Mucosa of stomach (tissue), 1 donor: Measurements from ENCODE around the gene DPH2.

ENCODE experiments used
- H3K27me3 ChIP-seq: one replicate; pipeline ENCODE4 v1.7.0; 2013; ENCODE audit warnings: mild to moderate bottlenecking, low read length; ENCODE audit not compliant: control insufficient read depth, insufficient read depth
- H3K36me3 ChIP-seq: one replicate; pipeline ENCODE4 v1.7.0; 2013; ENCODE audit warnings: low read length; ENCODE audit not compliant: control insufficient read depth, insufficient read depth
- H3K4me1 ChIP-seq: one replicate; pipeline ENCODE4 v1.7.0; 2013; ENCODE audit warnings: mild to moderate bottlenecking, low read length; ENCODE audit not compliant: control insufficient read depth, insufficient read depth
- H3K4me3 ChIP-seq: one replicate; pipeline ENCODE4 v1.7.0; 2013; ENCODE audit warnings: low read length
- H3K9ac ChIP-seq: one replicate; pipeline ENCODE4 v1.7.0; 2013; ENCODE audit warnings: mild to moderate bottlenecking, low read length, moderate library complexity
- H3K9me3 ChIP-seq: one replicate; pipeline ENCODE4 v1.7.0; 2013; ENCODE audit warnings: mild to moderate bottlenecking, low read length, moderate library complexity; ENCODE audit not compliant: control insufficient read depth
- donor health status: Pancreatic carcinoma.

DPH2 gene

DNA sequence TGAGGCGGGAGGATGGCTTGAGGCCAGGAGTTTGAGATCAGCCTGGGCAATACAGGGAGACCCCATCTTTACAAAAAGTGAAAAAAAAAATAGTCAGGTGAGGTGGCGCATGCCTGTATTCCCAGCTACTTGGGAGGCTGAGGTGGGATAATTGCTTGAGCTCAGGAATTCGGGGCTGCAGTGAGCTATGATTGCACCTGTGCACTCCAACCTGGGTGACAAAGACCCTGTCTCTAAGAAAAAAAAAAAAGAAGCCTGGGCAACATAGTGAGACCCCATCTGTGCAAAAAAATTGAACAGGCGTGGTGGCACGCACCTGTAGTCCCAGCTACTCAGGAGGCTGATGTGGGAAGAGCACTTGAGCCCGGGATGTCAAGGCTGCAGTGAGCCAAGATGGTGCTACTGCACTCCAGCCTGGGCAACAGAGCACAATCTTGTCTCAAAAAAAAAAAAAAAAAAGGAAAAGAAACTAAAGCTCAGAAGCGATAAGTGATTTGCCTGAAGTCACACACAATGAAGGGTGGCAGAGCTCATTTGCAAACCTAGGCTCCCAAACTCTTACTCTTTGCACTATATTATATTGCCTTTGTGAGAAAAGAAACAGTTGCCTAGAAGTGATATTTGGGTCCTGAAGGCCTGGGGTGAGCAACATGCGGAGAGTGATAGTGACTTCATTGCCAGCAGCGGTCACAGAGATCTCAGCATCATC lies 23.6 kb downstream of the DPH2 start:
- no peak overlapping the region for H3K9ac ChIP-seq
- no peak overlapping the region for H3K4me3 ChIP-seq
- no peaks in the 10 kb centered on the region for H3K36me3 ChIP-seq
- H3K27me3 ChIP-seq = no peaks in the 10 kb centered on the region
- no peaks in the 10 kb centered on the region for H3K9me3 ChIP-seq
- peaks cover 36% of the 10 kb centered on the region for H3K4me1 ChIP-seq

DNA sequence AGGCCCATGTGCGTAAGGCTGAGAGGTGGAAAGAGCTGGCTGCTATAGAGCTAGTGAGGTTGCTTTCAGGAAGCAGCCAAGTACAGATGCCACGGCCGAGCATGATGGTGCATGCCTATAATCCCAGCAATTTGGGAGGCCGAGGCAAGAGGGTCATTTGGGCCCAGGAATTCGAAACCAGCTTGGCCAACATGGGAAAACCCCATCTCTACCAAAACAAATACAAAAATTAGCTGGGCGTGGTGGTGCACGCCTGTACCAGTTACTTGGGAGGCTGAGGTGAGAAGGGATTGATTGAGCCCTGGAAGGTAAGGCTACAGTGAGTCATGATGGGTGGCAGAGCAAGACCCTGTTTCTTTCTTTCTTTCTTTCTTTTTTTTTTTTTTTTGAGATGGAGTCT lies 24.3 kb downstream of the DPH2 start:
- Histone ChIP-seq H3K4me1 (peaks cover 37% of the 10 kb centered on the region), H3K4me3 (no peak overlapping the region), H3K9ac (no peak overlapping the region), H3K36me3 (no peaks in the 10 kb centered on the region), H3K27me3 (no peaks in the 10 kb centered on the region), H3K9me3 (no peaks in the 10 kb centered on the region)

DNA sequence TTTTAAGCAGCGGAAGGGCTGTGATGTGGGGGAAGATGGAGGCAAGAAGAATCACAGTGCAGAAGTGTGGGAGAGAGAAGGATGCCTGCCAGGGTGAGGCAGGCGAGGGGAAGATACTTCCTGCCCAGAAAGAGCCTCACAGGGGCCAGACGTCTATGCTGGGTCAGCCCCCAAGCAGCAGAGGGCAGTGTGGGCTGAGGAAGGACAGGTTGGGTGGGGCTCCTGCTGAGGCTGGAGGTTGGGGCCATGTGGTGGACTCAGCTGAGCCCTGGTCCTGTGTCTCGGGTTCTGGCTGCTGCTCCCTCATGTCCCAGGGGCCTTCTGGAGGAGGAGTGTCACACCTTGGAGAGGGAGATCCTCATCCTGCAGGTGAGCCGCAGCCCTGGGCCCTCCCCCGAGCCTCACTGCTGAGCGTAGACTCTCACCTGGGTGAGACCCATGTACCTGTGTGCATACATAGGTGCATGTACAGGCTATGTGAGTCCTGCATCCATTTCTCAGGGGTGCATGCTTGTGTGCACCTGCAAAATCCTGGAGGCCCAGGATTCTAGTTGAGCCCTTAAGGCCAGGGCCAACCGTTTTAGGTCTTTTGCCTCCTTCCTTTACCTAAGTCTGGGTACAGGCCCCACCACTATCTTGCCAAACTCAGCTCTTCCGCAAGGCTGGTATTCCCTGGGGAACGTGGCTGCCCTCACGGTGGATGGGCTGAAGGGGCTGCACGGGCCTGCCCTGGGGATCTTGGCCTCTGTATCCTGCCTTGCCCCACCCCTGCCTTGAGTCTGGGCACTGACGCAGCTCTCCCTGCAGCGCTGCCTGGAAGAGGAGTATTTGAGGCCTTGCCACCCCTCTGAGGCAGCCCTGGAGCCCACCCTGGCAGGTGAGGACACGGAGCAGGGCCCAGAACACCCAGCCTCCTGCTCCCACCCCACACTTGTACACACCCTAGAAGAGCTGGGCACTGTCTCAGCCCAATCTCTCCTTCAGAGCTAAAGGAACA lies 25.3 kb downstream of the DPH2 start:
- Histone ChIP-seq H3K4me1 (peaks cover 37% of the 10 kb centered on the region), H3K9ac (no peak overlapping the region), H3K9me3 (no peaks in the 10 kb centered on the region), H3K4me3 (no peak overlapping the region), H3K36me3 (no peaks in the 10 kb centered on the region), H3K27me3 (no peaks in the 10 kb centered on the region)

DNA sequence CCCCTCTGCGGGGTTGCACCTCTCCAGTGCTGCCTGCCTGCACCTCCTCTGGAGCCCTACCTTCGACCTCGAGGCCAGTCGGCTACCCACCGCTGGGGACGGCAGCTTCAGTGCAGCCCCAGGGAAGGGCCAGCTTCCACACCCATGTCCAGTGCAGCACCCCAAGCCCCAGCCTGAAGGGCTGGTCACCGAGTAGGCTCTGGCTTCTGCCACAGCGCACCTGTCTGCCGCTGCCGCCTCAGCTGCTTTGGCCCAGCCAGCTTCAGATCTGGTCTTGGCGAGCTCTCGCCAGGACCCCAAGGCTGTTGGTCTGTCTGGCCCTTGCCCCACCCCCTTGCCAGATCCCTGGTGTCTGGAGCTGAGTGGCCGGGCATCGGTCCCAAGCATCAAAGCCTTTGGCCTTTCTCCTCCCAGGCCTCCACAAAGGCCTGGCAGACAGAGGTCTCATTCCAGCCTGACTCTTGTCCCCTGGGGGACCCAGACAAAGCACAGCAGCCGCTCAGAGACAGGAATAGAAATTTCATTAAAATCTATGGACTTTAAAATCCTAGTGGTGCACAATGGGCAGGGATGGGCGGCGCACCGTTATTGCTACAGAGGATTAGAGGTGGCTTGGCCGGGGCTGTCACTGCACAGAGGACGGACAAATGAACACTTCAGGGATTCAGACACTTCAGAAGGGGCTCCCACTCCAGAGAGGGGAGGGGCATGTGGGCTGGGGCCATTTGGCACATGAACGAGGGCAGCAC lies 26.3 kb downstream of the DPH2 start:
- H3K4me1 ChIP-seq = peaks cover 33% of the 10 kb centered on the region
- H3K4me3 ChIP-seq = no peak overlapping the region
- H3K9me3 ChIP-seq = no peaks in the 10 kb centered on the region
- no peaks in the 10 kb centered on the region for H3K27me3 ChIP-seq
- H3K36me3 ChIP-seq = no peaks in the 10 kb centered on the region
- H3K9ac ChIP-seq = no peak overlapping the region

DNA sequence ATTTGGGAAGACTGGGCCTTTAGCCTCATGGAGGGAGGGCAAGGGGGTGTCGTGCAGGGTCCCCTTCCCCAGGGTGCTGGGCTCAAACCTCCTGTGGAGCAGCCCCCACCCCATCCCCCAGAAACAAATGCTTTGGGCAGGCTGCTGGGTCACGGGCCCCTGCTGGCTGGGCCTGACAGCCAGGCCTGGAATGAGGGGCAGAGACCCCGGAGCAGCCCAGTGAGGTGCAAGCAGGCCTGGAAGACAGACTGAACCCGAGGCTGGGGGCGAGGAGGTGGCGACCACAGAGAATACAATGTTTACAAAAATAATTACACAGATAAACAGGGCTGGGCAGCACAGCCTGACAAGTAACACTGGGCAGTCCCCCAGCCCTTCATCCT lies 26.9 kb downstream of the DPH2 start:
- Histone ChIP-seq H3K36me3 (no peaks in the 10 kb centered on the region), H3K27me3 (no peaks in the 10 kb centered on the region), H3K9ac (no peak overlapping the region), H3K4me3 (no peak overlapping the region), H3K9me3 (no peaks in the 10 kb centered on the region), H3K4me1 (peaks cover 31% of the 10 kb centered on the region)

DNA sequence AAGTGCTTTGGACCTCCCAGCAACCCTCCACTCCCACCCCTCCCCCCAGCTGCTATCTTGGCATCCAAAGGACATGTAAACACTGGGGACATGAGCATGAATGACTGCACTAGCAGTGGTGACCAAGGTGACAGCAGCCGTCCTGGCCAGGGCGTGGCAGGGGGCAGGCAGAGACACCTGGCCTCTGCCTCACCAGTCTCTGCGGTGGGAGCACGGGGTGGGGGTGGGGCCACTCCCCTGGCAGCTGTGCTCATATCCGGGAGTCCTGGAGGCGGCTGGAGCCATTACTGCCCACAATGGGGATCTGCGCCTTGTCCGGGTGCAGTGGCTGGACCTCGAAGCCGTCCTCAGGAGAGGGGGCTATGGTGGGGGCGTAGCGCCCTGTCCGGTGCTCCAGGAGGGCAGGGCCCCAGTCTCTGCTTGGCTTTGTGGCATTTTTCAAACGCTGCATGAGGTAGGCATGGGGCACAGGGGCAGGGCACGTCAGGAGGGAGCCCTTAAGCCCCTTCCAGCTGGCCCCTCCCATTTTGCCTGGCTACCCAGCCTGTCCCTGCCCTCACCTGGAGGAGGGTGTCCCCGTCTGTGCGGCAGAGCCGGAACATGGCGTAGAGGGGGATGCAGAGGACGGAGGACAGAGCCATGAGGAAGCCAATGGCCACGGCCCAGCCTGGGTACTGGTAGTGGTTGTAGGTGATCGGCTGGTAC lies 27.6 kb downstream of the DPH2 start:
- no peaks in the 10 kb centered on the region for H3K36me3 ChIP-seq
- H3K4me3 ChIP-seq = no peak overlapping the region
- no peaks in the 10 kb centered on the region for H3K27me3 ChIP-seq
- peak overlapping the region; percentile 57 for H3K9ac ChIP-seq
- H3K4me1 ChIP-seq = peaks cover 25% of the 10 kb centered on the region
- H3K9me3 ChIP-seq = no peaks in the 10 kb centered on the region

DNA sequence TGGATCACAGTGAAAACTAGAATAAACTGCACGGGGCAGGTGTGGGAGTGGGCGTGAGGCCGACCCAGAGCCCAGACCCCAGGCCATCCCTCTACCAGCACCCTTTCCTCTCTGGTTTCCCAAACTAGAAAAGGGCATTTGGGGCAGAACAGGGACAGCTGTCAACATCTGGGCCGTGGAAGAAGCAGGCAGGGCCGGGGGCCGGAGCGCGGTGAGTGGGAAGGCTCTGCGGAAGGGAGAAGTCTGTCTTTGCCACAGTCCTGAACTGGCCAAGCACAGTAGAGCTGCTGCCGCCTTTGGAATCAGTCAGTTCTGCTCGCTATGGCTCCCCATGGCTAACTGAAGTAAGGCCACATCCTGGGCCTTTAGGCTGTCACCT lies 28.2 kb downstream of the DPH2 start:
- no peak overlapping the region for H3K4me3 ChIP-seq
- H3K9ac ChIP-seq = peak overlapping the region; percentile 57
- no peaks in the 10 kb centered on the region for H3K36me3 ChIP-seq

DNA sequence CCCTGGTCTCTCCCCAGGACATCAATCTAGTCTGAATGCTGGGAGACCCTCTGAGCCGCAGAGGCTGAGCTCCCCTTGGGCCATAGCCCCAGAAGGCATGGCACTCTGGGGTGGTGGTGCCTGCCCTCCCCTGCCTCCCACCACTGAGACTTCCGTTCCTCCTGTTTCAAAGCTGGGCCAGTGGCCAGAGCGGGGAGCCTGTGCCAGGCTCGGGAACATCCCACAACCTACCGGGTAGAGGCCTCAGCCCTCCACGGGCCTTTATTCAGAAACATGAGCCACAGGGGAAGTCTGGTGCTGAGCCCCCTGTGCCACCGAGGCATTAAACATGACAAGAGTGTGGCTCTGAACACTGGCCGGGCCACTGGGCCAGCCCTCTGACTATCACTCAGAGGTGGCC lies 29.6 kb downstream of the DPH2 start:
- no peak overlapping the region for H3K4me3 ChIP-seq
- H3K9ac ChIP-seq = no peak overlapping the region
- H3K9me3 ChIP-seq = no peaks in the 10 kb centered on the region
- no peaks in the 10 kb centered on the region for H3K27me3 ChIP-seq
- no peaks in the 10 kb centered on the region for H3K36me3 ChIP-seq
- H3K4me1 ChIP-seq = peaks cover 20% of the 10 kb centered on the region

More for the DNA sequence above, 28.2 kb downstream of the DPH2 start:
- Histone ChIP-seq H3K9me3 (no peaks in the 10 kb centered on the region), H3K4me1 (peaks cover 20% of the 10 kb centered on the region), H3K27me3 (no peaks in the 10 kb centered on the region)

DNA sequence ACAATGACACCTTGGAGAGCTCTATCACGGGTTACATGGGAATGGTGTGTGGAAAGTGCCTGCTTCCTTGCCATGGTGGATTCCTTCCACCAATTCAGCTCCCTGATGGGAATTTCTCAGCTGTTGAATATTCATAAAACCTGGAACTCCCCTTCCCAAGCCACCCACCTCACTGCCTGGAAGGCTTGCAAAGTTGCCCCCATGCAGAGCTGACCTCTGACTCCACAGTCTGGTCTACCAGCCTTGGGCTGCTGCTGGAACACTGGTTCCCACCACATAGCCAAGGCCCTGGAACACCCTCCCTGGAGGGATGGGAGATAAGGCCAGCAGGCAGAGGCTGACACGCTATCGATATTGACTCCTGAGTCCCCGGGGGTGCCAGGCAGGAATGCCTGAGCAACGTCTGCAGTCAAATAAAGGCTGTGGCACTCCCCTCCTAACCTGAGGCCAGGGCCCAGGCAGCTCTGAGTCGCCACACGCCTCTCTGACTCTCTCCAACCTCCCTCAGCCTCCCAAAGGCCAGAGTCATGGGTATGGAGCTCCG lies 30.4 kb downstream of the DPH2 start:
- no peaks in the 10 kb centered on the region for H3K36me3 ChIP-seq
- H3K9ac ChIP-seq = no peak overlapping the region
- no peaks in the 10 kb centered on the region for H3K27me3 ChIP-seq
- peaks cover 20% of the 10 kb centered on the region for H3K4me1 ChIP-seq
- no peaks in the 10 kb centered on the region for H3K9me3 ChIP-seq
- no peak overlapping the region for H3K4me3 ChIP-seq

DNA sequence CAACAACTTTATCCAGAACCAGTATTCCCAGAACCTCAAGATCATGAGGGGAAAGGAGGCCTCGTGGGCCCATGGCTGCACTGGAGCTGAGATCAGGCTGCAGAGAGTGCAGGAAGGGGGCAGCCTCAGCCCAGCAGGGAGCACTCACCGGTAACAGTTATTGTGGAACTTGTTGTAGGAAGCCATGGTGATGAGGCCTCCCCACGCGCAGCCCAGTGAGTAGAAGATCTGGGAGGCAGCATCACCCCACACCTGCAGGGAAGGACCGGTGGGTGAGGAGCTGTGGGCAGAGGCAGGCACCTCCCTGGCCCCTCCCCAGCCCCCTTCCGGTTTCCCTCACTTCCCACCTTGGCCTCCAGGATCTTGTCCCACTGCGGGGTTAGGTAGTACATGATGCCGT lies 32.4 kb downstream of the DPH2 start:
- Histone ChIP-seq H3K4me1 (peaks cover 17% of the 10 kb centered on the region), H3K9me3 (no peaks in the 10 kb centered on the region), H3K4me3 (no peak overlapping the region), H3K9ac (no peak overlapping the region), H3K36me3 (no peaks in the 10 kb centered on the region), H3K27me3 (no peaks in the 10 kb centered on the region)

DNA sequence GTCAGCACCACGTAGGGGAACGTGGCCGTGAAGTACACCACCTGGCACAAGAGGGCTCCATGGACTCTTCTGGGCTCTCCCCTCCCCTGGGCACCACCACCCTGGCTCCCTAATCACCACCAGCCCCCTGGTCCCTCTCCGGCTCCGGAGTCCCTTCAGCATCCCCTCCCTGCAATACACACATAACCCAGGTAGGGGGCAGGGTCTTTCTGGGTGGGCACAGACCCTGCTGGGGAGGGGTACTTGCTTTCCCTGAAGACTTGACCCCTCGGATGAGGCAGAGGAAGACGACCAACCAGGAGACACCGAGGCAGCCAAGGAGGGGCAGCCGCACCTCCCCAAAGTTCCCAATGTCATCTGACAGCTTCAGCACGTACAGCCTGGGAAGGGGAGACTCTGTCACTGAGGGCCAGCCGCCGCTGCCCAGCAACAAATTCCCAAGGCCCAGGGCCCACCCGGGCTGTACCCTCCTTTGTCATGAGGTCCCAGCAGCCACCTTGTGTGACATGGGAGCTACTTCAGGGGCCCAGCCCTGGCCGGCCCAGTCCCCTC lies 32.9 kb downstream of the DPH2 start:
- no peaks in the 10 kb centered on the region for H3K9me3 ChIP-seq
- no peaks in the 10 kb centered on the region for H3K27me3 ChIP-seq
- H3K36me3 ChIP-seq = no peaks in the 10 kb centered on the region
- no peak overlapping the region for H3K4me3 ChIP-seq
- H3K9ac ChIP-seq = no peak overlapping the region
- H3K4me1 ChIP-seq = peaks cover 12% of the 10 kb centered on the region
